HG03196 (cell line): ENCODE data around the gene GPRIN3.
"Not testable (repeated sequence)": the region's sequence is repeated elsewhere in the genome, so short reads cannot be mapped to it uniquely, and the experiment has no call there.

Experiments
- ATAC-seq: cut with Tn5 transposase; IDR thresholded peaks from one replicate; pipeline ENCODE4 v1.9.1; 2021; ENCODE audit not compliant: unreplicated experiment

Gene GPRIN3

DNA sequence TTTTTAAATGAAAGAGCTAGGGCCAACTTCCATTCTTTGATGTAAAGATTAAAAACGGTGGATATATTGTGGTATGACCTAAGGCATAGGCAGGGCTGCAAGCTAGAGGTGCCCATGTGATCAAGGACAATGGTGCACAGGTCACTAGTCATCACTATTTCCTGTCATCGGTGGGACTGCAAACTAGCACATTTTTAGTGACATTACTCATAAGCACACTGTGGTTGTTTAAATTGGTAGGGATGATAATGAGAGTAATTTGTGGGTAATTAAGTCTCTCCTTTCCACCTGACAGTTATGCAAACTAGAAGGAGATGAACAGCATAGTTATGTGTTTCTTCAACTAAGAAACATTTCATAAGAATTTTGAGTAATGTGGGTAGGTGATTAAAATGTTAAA, 85.4 kb downstream of the GPRIN3 start:
- no peak for ATAC-seq

DNA sequence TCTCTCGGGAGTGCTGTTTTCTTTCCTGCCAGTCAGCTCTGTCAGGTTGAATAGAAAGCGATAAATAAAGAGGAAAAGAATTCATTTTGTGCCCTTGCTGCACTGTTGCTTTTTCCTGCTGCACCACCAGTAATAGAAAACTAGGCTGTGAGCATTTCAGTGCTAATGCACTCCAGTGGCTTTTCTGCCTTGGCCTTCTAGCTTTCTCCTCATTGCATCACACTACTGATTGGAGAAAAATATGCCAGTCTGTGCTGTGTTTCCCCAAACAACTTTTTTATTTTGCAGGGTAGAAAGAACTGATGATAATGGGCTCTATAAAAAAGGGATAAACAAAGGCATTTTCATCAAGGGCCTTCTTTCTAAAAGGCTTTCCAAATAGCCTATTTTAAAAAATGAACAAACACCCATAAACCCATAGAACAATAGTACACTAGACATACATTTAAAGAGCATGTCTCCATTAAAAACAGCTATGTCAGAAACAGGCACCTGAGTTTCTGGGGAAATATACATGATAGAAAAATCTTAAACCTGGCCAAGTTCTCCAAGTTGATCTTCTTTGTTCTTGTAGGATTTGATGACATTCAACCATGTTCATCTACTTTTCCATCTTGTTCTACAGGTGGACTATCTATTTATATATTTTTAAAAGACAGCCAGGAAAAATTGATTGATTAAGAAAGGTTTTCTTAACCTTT, 86.3 kb downstream of the GPRIN3 start:
- ATAC-seq, result no peak

DNA sequence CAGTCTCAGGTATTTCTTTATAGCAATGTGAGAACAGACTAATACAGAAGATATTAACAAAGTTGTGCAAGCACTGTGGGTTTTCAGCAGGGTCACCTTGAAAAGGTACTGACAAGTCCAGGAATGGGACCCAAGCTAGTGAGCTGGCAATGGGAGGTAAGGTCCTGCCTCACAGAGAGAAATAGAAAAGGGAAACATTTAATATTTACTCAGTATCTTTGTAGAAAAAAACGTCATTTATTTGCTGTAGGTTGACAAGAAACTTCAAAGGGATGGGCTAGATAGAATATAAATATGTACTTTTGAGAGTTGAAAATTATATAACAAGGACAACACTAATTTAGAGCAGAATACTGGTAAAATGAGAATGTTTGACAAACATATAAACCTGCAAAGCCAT, 89.0 kb downstream of the GPRIN3 start:
- no peak for ATAC-seq

DNA sequence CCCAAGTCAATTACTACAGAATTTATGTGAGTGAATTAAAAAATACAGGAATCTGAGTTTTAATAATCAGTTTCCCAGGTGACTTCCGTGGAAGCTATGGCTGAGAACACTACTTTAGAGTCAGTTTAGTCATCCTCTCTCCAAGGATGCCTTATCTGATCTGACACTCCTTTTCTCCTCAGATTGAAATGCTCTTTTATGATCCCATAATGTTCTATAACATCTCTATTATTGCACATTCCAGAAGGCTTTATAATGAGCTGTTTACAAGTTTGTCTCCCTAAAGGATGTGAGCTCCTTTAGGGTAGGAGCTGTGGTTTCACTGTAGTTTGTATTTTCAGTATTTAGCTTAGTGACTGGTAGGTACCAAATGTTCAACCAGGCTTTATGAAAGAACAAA, 90.0 kb downstream of the GPRIN3 start:
- no peak for ATAC-seq

DNA sequence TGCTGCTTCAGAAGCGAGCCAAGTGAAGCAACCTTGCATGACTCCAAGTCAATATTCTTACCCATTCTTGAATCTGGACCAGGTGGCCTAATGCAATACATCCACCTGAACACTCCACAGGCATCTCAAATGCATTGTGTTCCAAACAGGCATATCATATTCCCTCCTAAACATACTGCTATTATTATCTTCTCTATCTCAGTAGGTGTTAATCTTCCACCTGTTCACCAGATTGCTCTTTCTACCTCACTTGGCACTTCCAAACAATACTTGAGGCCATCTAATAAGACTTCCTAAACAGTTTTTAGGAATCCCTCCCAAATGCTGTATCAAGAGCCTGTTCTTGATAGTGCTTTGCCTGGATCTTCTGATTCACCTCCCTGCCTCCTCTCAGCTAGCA, 90.7 kb downstream of the GPRIN3 start:
- no peak for ATAC-seq

DNA sequence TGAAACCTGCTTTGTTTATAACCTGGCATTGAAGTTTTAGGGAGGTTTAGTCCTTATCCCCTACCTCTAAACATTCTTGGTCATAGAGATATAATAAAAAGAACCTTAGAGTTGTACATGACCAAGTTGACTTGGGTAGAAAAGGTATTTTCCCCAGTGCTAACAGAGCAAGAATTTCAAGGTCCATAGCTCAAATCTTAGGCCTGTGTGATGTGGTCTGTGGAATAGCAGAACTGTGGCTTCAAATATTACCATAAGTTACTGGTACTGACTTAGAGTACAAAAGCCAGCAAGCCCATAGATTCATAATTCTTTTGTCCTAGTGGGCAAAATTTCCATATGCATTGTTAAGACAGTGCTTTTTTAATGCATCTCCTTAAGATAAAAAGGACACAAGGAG, 91.2 kb downstream of the GPRIN3 start:
- no peak for ATAC-seq

DNA sequence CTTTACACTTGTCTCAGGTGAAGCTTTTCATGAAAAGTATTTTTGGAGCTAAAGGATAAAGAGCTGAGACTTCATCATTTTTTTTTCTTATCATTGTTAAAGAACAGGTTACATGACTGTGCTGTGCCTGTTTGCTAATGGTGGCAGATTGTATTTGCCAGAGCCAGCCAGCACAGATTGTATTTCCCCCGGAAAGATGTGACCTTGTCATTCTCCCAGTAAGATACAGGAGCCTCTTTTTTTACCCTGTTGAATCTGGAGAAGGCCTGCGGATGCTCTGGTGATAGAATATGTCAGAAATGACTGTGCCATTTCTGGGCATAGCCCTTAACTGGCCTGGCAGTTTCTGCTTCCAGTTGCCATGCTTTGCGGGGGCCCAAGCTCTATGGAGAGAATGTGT, 91.9 kb downstream of the GPRIN3 start:
- ATAC-seq, result no peak

DNA sequence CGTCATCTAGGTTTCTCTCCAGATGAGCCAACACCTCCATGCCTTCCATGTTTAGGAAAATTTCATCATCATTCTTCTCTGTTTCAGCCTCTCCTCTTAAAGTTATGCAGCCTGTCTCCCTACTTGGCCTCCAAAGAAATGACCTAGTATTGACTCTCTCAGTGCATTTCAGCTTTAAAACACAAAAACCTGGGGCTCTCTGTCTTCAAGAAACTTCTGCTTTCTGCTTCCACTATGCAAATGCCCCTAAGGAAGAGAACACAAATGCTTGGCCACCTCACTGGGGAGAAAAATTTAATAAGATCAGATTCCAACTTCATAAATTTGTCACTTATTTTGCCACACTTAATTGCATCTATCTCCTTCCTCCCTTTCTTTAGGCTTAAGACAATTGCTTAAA, 93.3 kb downstream of the GPRIN3 start:
- no peak for ATAC-seq

DNA sequence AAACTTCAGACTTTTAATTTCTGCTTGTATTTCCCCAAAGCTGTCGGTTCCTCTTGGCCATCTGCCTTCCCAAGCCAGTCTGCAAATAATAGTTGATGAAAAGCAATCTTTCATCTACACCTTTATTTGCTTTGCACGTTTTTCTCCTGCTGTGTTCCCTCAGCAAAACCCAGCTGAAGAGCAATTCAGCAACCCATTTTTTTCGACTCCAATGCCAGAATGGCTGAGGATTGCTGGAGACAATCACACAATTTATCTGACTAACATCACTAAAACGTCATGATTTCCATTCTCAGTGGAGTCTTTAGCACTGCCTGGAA, 94.3 kb downstream of the GPRIN3 start:
- ATAC-seq, result no peak

DNA sequence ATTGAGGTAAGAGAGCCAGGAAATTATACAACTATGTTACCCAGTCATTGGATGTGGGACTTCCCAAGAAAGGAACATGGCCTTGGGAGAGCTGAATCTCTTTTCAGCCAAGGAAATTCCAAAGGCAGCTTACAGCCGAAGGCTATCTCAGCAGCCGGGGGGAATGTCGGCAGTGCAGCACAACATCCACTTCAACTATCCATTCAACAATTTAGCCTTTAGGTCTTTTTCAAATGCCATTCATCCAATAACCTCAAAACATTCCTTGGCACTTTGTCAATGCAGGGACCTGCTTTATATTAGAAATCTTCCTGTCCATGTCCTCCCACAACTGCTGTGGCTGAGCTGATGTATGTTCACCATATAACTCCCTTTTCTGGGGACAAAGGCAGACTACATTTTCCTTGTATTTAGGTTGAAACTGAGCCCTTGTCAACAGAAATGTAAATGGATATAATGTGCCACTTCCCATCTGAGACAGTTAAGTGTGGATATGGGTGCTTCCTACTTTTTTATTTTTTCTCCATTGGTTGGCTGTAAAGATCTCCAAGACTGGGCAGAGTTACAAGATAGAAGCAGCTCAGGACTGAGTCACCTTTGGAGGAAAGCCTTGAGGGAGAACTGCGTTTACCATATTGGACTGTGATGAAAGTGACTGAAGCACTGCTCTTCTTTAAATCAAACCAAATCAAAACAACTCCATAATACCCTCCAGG, 94.8 kb downstream of the GPRIN3 start:
- no peak for ATAC-seq

DNA sequence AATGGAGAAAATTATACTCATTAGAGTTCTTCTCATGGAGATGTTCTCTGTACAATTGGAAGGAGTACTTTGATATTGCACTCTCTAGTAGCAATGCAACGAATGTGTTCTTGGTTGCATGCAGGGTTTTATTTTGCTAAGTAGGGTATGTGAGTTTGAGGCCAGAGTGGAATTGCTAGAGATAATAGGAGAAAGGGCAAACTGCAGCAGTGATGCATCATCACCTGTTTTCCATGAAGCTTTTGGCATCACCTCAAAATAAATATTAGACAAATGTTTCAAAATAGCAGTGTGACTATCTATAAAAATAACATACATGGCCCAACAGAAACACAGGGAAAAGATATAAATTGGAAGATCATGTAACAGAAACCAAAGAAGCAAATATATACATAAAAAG, 103.0 kb downstream of the GPRIN3 start:
- no peak for ATAC-seq

DNA sequence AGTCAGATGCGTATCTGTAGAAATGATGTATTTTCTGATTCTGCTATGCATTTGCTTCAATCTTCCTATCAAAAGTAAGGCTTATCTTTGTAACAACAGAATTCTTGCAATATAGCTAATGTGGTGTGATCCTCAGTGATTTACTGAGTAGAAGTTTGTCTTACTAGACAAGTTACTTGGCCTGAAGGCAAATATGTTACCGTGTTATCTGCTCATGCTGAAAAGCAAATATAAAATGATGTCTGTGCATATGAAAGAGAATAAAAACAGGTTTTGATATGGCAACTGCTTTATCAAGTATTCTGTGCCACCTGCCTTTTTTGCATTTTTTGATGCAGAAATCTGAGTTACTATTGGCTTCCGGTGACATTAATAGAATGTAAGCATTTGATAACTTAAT, 103.7 kb downstream of the GPRIN3 start:
- no peak for ATAC-seq

DNA sequence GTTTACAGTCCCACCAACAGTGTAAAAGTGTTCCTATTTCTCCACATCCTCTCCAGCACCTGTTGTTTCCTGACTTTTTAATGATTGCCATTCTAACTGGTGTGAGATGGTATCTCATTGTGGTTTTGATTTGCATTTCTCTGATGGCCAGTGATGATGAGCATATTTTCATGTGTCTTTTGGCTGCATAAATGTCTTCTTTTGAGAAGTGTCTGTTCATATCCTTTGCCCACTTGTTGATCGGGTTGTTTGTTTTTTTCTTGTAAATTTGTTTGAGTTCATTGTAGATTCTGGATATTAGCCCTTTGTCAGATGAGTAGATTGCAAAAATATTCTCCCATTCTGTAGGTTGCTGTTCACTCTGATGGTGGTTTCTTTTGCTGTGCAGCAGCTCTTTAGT, 108.2 kb downstream of the GPRIN3 start:
- not testable (repeated sequence) for ATAC-seq

DNA sequence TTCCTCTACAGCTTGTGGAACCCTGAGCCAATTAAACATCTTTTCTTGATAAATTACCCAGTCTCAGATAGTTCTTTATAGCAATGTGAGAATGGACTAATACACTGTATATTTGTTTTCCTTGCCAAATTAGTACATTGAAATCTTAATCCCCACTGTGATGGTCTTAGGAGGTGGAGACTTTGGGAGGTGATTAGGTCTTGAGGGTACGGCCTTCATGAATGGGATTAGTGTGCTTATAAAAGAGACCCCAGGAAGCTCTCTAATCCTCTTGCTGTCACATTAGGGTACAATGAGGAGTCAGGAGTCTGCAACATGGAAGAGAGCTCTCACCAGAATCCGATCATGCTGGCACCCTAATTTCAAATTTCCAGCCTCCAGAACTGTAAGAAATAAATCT, 109.7 kb downstream of the GPRIN3 start:
- no peak for ATAC-seq

DNA sequence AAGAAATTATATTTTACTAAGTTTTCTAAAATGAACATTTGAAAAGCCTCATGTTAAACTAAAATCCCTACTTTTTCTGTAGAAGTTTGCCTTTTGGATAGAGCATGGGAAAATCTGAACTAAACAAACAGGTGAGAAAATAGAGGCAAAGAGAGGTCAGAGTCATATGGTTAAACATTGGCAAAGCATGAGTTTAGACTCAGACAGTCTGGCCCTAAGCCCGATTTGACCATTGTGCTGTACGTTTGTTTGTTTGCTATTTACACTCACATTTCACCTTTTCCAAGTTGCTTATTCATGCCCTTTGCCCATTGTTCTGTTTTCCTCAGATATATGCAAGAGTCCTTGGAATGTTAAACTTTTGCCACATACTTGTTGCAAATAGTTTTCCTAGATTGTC, 110.9 kb downstream of the GPRIN3 start:
- ATAC-seq, result no peak

DNA sequence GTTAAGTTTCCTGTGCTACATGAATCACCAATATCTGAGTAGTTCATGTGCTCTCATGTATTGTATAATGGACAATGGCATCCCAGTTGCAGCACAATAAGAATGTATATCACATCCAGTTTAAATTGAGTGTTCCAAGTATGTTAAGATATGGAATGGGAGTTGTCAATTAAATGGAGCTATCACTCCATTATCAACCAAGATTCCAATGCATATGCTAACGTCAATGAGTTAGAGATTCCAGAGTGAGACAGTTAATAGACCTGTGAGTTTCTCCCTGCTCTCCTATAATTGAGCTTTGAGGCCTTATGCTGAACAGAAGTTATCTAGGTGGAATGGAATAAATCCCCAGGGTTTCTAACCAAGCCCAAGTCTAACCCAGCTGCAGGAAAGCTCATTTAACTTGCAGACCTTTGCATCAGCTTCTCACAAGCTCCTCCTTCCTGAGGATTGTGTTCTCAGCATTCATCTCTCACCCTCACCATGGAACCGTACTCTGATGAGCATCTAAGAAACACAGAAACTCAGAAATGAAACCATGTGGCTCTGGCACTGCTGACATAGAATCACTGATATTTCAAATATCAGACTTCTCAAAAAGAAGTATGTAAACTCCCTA, 111.4 kb downstream of the GPRIN3 start:
- no peak for ATAC-seq

DNA sequence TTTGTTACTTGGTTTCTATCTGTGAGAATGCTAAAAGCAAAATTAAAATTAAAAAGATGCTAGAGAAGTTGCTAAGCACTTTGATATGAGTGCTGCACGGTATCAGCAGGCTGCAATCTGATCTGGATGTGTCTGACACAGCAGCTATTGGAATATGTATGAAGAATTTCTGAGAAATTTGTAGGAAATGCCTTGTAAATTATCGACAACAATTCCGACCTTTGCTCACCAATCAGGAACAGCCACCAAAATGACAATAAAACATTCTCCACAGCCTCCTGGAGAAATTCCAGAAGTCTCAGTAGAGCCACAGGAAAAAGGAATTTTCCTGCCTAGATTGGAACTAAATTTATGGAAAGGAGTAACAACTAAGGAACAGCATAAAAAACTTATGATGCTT, 113.8 kb downstream of the GPRIN3 start:
- no peak for ATAC-seq
